B cell (primary cell): Measurements from ENCODE around the gene GXYLT1.

Experiments
- CTCF ChIP-seq: fragments of 200-600 bp; IDR thresholded peaks from one replicate; pipeline ENCODE4 v1.8.0; 2022; ENCODE audit warnings: antibody characterized with exemption, mild to moderate bottlenecking
- EZH2 ChIP-seq: IDR thresholded peaks from 2 replicates; pipeline ENCODE4 v1.6.1; 2012; ENCODE audit warnings: borderline replicate concordance, low read depth, mild to moderate bottlenecking, moderate library complexity, low read length; ENCODE audit not compliant: insufficient read depth, poor library complexity, severe bottlenecking

GRCh38 chr12:42124764-42125387, 19.8 kb downstream of the GXYLT1 start:
- TF ChIP-seq CTCF (no peak), EZH2 (no peak)
